HUDEP-2 (cell line): ENCODE results near the gene MRPS12.

Source experiments
- DNase-seq, 76 experiments: peaks; one replicate each; lab custom pipeline; 2025; ENCODE audit not compliant: unreplicated experiment in 76 of 76; lab: John Stamatoyannopoulos, UW

Gene MRPS12

DNA sequence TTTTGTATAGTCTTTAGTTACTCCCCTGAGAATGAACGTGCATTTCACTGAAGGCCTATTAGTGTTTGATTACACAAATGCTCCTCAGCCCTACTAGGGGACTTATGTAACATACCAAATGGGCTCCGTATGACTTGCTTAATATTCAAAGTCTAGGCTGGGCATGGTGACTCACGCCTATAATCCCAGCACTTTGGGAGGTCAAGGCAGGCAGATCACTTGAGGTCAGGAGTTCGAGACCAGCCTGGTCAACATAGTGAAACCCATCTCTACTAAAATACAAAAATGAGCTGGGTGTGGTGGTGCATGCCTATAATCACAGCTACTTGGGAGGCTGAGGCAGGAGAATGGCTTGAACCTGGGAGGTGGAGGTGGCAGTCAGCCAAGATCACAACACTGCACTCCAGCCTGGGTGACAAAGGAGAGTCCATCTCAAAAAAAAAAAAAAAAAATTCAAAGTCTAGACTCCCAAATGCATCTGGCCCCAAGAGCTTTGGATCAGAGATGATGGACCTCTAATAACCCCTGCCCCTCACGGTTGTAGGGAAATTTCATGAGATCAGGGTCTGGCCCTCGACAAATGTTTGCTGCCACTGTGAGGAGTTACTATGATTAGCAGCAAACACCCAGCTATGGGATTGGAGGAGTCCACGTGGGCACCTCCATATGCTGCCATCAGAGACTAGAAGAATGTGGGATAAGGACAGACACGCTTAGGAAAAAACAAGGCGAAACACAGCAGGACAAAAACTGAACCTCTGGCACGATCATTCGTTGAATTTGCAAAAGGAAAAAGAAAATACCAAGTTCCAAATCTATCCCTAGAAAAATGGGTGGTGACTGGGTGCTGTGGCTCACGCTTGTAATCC, 40.2 kb downstream of the MRPS12 start:
- DNase-seq = no peak

- no peak for DNase-seq
These were observed 40.9 kb downstream of the MRPS12 start for GRCh38 chr19:38971672-38972071.

DNA sequence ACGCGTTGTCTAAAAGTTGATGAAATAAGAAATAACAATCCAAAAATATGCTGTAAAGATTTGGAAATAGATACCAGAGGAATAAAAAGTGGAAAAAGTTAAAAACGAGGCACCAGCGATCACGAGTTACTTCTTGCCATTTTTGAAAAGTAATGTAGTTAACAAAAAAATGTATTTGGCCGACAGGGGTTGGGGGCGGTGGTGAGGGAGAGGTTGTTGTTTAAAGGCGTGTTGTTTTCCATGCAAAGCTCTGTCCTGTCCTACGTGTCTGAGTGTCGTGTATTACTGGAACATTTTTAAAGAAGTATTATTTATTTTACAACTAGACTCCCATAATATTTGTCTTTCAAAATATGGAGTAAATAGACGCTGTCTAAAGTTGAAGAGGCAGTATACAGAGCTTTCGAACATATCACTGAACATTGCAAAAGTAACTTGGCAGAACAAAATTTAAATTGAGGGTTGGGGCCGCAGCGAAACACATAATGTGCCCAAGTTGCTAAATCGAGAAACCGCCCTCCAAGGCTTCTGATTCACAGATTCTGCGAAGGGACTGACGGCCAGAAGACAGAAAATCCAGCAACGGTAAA, 44.0 kb downstream of the MRPS12 start:
- no peak for DNase-seq

- DNase-seq = no peak
These were observed 44.6 kb downstream of the MRPS12 start, which contains the start of gene FBXO17 for GRCh38 chr19:38975214-38975860. Gene FBXO17, minus strand, starts transcription at chr19:38975742. Its CDS starts 25,423 bp downstream, at chr19:38950319.

DNA sequence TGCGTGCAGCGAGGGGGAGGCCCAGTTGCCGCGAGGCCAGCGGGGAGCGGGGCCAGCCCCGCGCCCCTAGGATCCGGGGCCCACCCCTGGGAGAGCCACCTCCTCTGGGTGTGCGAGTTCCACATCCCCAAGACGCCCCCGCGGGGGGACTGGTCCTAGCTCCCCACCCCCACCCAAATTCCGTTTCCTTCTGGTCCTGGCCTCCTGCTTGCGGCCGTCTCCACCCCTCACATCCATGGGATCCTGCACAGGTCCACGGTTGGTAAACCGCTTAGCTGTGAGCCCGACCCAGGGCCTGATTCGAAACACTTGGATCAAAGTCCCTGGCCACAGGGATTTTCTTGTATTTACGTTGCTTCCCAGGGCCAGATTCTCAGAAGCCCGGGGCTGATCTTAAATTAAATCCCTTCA, 45.1 kb downstream of the MRPS12 start:
- DNase-seq = no peak

GRCh38 chr19:38977445-38978325, 46.9 kb downstream of the MRPS12 start:
- DNase-seq = no peak

- DNase-seq = no peak
These were observed 47.6 kb downstream of the MRPS12 start for GRCh38 chr19:38978326-38978689.

- peak in 29 of 76 experiments; percentile 3 to 68 (median 29) for DNase-seq
These were observed 49.1 kb downstream of the MRPS12 start for GRCh38 chr19:38979812-38980211.

GRCh38 chr19:38980583-38981374, 50.0 kb downstream of the MRPS12 start:
- no peak for DNase-seq
